Measurements from ENCODE around the gene PHLDB1. TPM values are rescaled to one million over a fixed set of nuclear protein-coding genes. Genes with fewer than 3 reads are reported as not detected.

The PHLDB1 gene
- total and polyA plus RNA-seq, 3 experiments from 2014 or later: 0.82 to 2.4 (median 1.9) TPM

DNA sequence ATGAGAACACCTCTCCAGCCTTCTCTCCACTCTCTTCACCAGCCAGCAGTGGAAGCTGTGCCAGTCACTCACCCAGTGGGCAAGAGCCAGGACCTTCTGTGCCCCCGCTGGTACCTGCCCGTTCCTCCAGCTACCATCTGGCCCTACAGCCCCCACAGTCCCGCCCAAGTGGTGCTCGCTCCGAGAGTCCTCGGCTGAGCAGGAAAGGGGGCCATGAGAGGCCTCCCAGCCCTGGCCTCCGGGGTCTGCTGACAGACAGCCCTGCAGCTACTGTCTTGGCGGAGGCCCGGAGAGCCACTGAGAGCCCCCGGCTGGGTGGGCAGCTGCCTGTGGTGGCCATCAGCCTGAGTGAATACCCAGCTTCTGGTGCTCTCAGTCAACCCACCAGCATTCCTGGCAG lies 20.2 kb downstream of the PHLDB1 start:
- H3K4me1 Mint-ChIP-seq: no peaks in the 10 kb centered on the region
- Histone ChIP-seq H3K4me3 (ENCODE audit: low read length) (no peak overlapping the region), H3K36me3 (ENCODE audit: insufficient read depth, low read length) (no peaks in the 10 kb centered on the region), H3K27me3 (ENCODE audit: insufficient read depth, low read length, poor library complexity, severe bottlenecking) (no peaks in the 10 kb centered on the region), H3K4me1 (ENCODE audit: insufficient read depth, low read length) (no peaks in the 10 kb centered on the region), H3K27ac (ENCODE audit: low read depth, low read length) (no peak overlapping the region), H3K9me3 (ENCODE audit: low read length) (no peaks in the 10 kb centered on the region)
- no peak for DNase-seq
- no peak overlapping the region for H3K27ac Mint-ChIP-seq
- ChIA-PET POLR2A (no interaction called here), CTCF (no interaction called here)
- H3K36me3 Mint-ChIP-seq: no peaks in the 10 kb centered on the region
- peaks cover 0 to 4% of the 10 kb centered on the region in 2 donors for H3K27me3 Mint-ChIP-seq
- H3K9me3 Mint-ChIP-seq: no peaks in the 10 kb centered on the region
- H3K4me3 Mint-ChIP-seq: no peak overlapping the region

DNA sequence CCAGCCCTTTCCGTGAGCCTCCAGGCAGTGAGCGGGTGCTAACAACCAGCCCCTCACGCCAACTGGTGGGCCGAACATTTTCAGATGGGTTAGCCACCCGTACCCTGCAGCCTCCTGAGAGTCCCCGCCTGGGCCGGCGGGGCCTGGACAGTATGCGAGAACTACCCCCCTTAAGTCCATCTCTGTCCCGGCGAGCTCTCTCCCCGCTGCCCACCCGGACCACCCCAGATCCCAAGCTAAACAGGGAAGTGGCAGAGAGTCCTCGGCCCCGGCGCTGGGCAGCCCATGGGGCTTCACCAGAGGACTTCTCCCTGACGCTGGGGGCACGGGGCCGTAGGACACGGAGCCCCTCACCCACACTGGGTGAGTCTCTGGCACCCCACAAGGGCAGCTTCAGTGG lies 20.6 kb downstream of the PHLDB1 start:
- no peak overlapping the region for H3K4me3 ChIP-seq (ENCODE audit: low read length)
- H3K4me1 ChIP-seq (ENCODE audit: insufficient read depth, low read length): no peaks in the 10 kb centered on the region
- no peaks in the 10 kb centered on the region for H3K27me3 ChIP-seq (ENCODE audit: insufficient read depth, low read length, poor library complexity, severe bottlenecking)
- no peaks in the 10 kb centered on the region for H3K36me3 ChIP-seq (ENCODE audit: insufficient read depth, low read length)
- no peak overlapping the region for H3K27ac ChIP-seq (ENCODE audit: low read depth, low read length)
- Mint-ChIP-seq H3K36me3 (no peaks in the 10 kb centered on the region), H3K9me3 (no peaks in the 10 kb centered on the region), H3K27me3 (no peaks in the 10 kb centered on the region), H3K4me3 (no peak overlapping the region), H3K4me1 (no peaks in the 10 kb centered on the region), H3K27ac (peak overlapping the region in 1 of 8 donors; percentile 50)
- ChIA-PET CTCF (no interaction called here), POLR2A (no interaction called here)
- no peak for DNase-seq
- H3K9me3 ChIP-seq (ENCODE audit: low read length): no peaks in the 10 kb centered on the region

DNA sequence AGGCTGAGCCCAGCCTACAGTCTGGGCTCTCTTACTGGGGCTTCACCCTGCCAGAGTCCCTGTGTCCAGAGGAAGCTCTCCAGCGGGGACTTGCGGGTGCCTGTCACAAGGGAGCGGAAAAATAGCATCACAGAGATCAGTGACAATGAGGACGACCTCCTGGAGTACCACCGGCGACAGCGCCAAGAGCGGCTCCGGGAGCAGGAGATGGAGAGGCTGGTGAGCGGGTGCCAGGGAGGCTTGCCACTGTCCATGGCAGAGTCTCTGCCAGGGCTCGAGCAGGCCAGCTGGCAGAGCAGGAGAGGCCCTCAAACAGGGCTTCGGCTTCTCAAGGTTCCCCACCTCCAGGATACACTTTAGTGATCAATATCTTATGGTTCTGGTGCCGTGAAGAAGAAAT lies 21.0 kb downstream of the PHLDB1 start:
- H3K27ac Mint-ChIP-seq: peak overlapping the region in 1 of 8 donors; percentile 94
- H3K4me1 ChIP-seq (ENCODE audit: insufficient read depth, low read length): no peaks in the 10 kb centered on the region
- H3K4me1 Mint-ChIP-seq: no peaks in the 10 kb centered on the region
- H3K4me3 Mint-ChIP-seq: no peak overlapping the region
- POLR2A ChIA-PET: no interaction called here
- H3K27ac ChIP-seq (ENCODE audit: low read depth, low read length): no peak overlapping the region
- no peaks in the 10 kb centered on the region for H3K36me3 ChIP-seq (ENCODE audit: insufficient read depth, low read length)
- H3K27me3 ChIP-seq (ENCODE audit: insufficient read depth, low read length, poor library complexity, severe bottlenecking): no peaks in the 10 kb centered on the region
- no peaks in the 10 kb centered on the region for H3K36me3 Mint-ChIP-seq
- H3K9me3 ChIP-seq (ENCODE audit: low read length): no peaks in the 10 kb centered on the region
- no peak for DNase-seq
- CTCF ChIA-PET: no interaction called here
- H3K9me3 Mint-ChIP-seq: no peaks in the 10 kb centered on the region
- no peaks in the 10 kb centered on the region for H3K27me3 Mint-ChIP-seq
- no peak overlapping the region for H3K4me3 ChIP-seq (ENCODE audit: low read length)

DNA sequence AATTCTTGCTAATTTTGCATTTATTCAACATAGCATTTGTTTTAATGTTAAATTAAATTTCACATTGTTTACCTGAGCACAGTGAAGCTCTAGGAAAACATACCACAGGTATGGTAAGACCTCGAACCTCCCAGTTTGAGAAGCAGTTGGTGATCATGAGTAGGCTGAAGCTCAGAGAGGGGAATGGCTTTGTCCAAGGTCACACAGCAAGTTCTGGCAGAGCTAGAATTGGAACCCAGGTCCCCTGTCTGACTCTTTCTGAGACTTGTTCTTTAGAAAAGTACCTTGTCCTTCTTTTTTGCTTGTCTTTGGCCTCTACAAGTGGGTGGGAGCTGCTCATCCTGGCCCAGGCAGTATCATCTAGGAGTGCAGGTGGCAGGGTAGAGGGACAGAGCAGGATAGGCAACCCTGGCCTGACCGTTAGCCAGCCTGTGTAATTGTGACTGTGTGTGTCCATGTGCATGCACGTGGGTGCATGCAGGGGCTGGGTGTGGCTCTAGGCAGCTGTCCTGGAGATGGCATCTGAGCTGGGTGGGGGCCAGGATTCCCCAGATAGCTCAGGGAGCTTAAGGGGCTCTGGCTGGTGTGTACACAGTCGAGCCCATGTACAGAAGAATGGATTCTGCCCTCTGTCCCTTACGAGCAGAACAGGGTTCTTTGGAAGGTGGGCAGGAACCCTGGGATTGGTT lies 21.6 kb downstream of the PHLDB1 start:
- Mint-ChIP-seq H3K9me3 (no peaks in the 10 kb centered on the region), H3K4me1 (no peaks in the 10 kb centered on the region), H3K36me3 (no peaks in the 10 kb centered on the region), H3K4me3 (no peak overlapping the region), H3K27me3 (no peaks in the 10 kb centered on the region), H3K27ac (peak overlapping the region in 1 of 8 donors; percentile 2)
- H3K4me1 ChIP-seq (ENCODE audit: insufficient read depth, low read length): no peaks in the 10 kb centered on the region
- no peak overlapping the region for H3K27ac ChIP-seq (ENCODE audit: low read depth, low read length)
- no peaks in the 10 kb centered on the region for H3K36me3 ChIP-seq (ENCODE audit: insufficient read depth, low read length)
- no peak overlapping the region for H3K4me3 ChIP-seq (ENCODE audit: low read length)
- no peaks in the 10 kb centered on the region for H3K9me3 ChIP-seq (ENCODE audit: low read length)
- no peaks in the 10 kb centered on the region for H3K27me3 ChIP-seq (ENCODE audit: insufficient read depth, low read length, poor library complexity, severe bottlenecking)
- ChIA-PET CTCF (no interaction called here), POLR2A (no interaction called here)
- no peak for DNase-seq

DNA sequence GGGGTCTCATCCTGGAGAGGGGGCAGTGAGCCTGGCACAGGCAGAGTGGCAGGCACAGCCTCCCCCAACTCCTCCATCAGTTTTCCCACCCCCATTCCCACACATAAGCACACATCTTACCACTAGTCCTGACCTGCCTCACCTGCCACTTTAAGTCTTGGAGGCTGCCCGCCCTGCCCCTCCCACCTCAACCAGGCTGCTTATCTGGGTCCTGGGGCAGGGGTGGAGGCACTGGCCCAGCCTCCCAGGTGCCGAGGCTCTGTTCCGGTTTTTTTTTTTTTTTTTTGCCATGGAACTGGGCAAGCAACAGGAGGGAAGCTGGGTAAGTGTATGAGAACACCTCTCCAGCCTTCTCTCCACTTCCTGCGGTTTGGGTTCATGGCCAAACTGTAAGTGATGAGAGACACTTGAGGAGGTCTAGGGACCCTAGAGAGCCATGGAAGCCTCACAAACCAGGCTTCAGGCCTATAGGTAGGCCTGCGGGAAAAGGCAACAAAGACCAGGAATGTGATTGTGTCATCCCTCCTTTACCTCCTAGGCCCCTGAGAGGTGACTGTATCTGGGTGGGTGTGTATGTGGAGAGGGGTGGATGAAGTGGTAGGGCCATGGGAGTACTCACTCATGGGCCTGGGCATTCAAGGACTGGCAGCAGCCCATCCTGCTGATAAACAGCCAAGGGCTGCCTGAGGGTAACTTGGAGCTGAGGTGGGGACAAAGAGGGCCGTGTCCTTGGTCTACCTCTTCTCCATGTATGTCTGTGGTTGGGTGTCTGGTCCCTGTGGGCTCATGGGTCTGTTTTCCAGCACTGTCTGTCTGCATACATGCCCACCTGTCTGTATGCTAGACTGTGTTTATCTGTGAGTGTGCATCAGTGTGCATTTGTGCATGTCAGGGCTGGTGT lies 22.6 kb downstream of the PHLDB1 start:
- no peaks in the 10 kb centered on the region for H3K9me3 ChIP-seq (ENCODE audit: low read length)
- no peaks in the 10 kb centered on the region for H3K9me3 Mint-ChIP-seq
- H3K27me3 Mint-ChIP-seq: no peaks in the 10 kb centered on the region
- H3K4me1 ChIP-seq (ENCODE audit: insufficient read depth, low read length): no peaks in the 10 kb centered on the region
- no peak for DNase-seq
- no peak overlapping the region for H3K27ac Mint-ChIP-seq
- no peaks in the 10 kb centered on the region for H3K36me3 ChIP-seq (ENCODE audit: insufficient read depth, low read length)
- no peaks in the 10 kb centered on the region for H3K27me3 ChIP-seq (ENCODE audit: insufficient read depth, low read length, poor library complexity, severe bottlenecking)
- ChIA-PET POLR2A (no interaction called here), CTCF (no interaction called here)
- H3K27ac ChIP-seq (ENCODE audit: low read depth, low read length): no peak overlapping the region
- no peak overlapping the region for H3K4me3 Mint-ChIP-seq
- no peak overlapping the region for H3K4me3 ChIP-seq (ENCODE audit: low read length)
- H3K36me3 Mint-ChIP-seq: no peaks in the 10 kb centered on the region
- H3K4me1 Mint-ChIP-seq: peaks cover 0 to 4% (median 0%) of the 10 kb centered on the region in 3 donors

DNA sequence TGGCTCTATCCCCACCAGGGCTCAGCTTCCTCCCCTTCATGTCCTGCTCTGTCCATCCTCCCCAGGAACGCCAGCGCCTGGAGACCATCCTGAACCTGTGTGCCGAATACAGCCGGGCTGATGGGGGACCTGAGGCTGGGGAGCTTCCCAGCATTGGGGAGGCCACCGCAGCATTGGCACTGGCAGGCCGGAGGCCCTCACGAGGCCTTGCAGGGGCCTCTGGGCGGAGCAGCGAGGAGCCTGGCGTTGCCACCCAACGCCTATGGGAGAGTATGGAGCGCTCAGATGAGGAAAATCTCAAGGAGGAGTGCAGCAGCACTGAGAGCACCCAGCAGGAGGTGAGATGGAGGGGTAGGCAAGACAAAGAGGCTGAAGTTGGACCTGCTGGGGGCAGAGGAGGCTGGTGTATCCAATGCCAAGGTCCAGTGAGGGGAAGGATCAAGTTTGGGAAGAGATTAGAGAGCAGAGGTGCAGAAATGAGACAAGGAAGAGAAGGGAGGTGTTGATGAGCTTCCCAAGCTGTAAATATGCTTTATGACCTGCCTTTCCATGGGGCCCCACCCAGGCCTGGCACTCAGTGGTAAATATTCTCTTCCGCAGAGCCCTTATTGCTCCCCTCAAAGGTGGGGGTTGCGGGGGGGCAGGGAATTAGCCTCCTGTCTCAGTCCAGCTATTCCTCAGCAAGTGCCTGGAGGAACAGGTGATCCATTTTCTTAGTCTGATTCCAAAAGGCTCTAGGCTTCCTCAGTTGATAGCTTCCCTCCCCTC lies 23.9 kb downstream of the PHLDB1 start:
- no peak overlapping the region for H3K4me3 Mint-ChIP-seq
- no peaks in the 10 kb centered on the region for H3K9me3 Mint-ChIP-seq
- ChIA-PET POLR2A (interaction anchor here (0.6 kb wide), 1 partner anchor 21 kb away, joined by 7 read pairs; no protein-coding TSS in a partner anchor), CTCF (interaction anchor here (1.4 kb wide), 1 partner anchor 20 kb away, joined by 4 read pairs; no protein-coding TSS in a partner anchor)
- no peaks in the 10 kb centered on the region for H3K9me3 ChIP-seq (ENCODE audit: low read length)
- no peaks in the 10 kb centered on the region for H3K27me3 Mint-ChIP-seq
- H3K4me1 Mint-ChIP-seq: peaks cover 0 to 4% (median 0%) of the 10 kb centered on the region in 3 donors
- no peak overlapping the region for H3K27ac Mint-ChIP-seq
- H3K4me3 ChIP-seq (ENCODE audit: low read length): no peak overlapping the region
- no peaks in the 10 kb centered on the region for H3K36me3 Mint-ChIP-seq
- H3K27me3 ChIP-seq (ENCODE audit: insufficient read depth, low read length, poor library complexity, severe bottlenecking): no peaks in the 10 kb centered on the region
- no peak overlapping the region for H3K27ac ChIP-seq (ENCODE audit: low read depth, low read length)
- no peaks in the 10 kb centered on the region for H3K4me1 ChIP-seq (ENCODE audit: insufficient read depth, low read length)
- no peak for DNase-seq
- H3K36me3 ChIP-seq (ENCODE audit: insufficient read depth, low read length): no peaks in the 10 kb centered on the region

DNA sequence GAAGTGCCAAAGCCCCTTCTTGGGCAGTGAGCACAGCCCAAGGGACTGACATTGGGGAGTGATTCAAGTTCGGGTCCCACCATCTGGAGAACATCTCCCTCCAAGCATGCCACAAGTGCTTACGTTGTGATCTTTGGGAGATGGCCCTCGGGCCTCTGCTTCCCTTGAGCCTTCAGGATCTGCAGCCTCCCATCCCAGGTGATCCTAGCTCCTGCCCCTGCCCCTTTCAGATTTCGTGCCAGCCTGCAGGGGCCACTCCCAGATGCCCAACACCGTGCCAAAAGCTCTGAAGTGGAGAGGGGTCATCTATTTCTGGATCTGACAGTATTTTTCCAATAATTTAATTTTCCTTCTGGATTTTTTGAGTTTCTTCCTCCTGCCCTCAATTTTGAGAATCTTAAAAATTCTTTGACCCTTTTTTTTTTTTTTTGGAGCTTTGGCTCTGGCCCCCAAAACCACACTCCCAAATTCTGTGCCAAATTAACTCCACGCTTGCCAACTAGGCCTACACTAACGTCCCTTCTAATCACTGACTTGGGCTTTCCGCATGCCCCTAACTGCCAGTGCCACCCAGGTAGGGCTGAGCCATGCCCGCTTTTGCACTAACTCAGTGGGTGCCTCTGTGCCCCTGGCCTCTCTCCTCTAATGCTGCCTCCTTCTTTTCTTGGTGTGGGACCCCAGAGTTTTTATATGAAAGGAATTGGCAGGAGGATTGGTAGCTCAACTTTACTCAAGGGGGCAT lies 25.3 kb downstream of the PHLDB1 start:
- Mint-ChIP-seq H3K9me3 (no peaks in the 10 kb centered on the region), H3K27me3 (peaks cover 0 to under 1% of the 10 kb centered on the region in 2 donors), H3K36me3 (no peaks in the 10 kb centered on the region), H3K4me1 (peaks cover 0 to 4% (median 0%) of the 10 kb centered on the region in 3 donors), H3K4me3 (no peak overlapping the region), H3K27ac (no peak overlapping the region)
- no peak for DNase-seq
- no peaks in the 10 kb centered on the region for H3K36me3 ChIP-seq (ENCODE audit: insufficient read depth, low read length)
- H3K27ac ChIP-seq (ENCODE audit: low read depth, low read length): no peak overlapping the region
- ChIA-PET CTCF (interaction anchor here (1.2 to 1.4 kb wide), 2 partner anchors 21 to 324 kb away, joined by 4 read pairs; no protein-coding TSS in a partner anchor), POLR2A (interaction anchor here (0.7 kb wide), 1 partner anchor 352 kb away, joined by 10 read pairs; no protein-coding TSS in a partner anchor)
- no peaks in the 10 kb centered on the region for H3K27me3 ChIP-seq (ENCODE audit: insufficient read depth, low read length, poor library complexity, severe bottlenecking)
- H3K4me1 ChIP-seq (ENCODE audit: insufficient read depth, low read length): no peaks in the 10 kb centered on the region
- H3K9me3 ChIP-seq (ENCODE audit: low read length): no peaks in the 10 kb centered on the region
- no peak overlapping the region for H3K4me3 ChIP-seq (ENCODE audit: low read length)
